Caco-2 (cell line): ENCODE data around the gene KIAA1586. TPM values are rescaled to one million over a fixed set of nuclear protein-coding genes. Genes with fewer than 3 reads are reported as not detected.
"Not testable (repeated sequence)": the region's sequence is repeated elsewhere in the genome, so short reads cannot be mapped to it uniquely, and the experiment has no call there.

ENCODE experiments used
- BruUV-seq: library from RNA; stranded (reverse); fragments of 400-500 nt; replicated peaks from 2 replicates; lab custom pipeline; 2021; lab: Mats Ljungman, UMichigan
- CTCF ChIA-PET: fragments of 300-600 bp; sonication (Branson Sonifier 250); formaldehyde crosslinking; loops from one replicate; lab custom pipeline; 2022; ENCODE audit warnings: antibody characterized with exemption; lab: Charles Lee
- POLR2A ChIA-PET: fragments of 300-600 bp; sonication (Branson Sonifier 250); formaldehyde crosslinking; loops from one replicate; lab custom pipeline; 2022; ENCODE audit warnings: antibody characterized with exemption; lab: Charles Lee
- DNase-seq, 2 experiments: peaks; one replicate each; pipeline versions ENCODE4 v3.0.0 to v3.0.0-alpha.2; 2020 to 2022
- H3K27me3 ChIP-seq: replicated peaks from 2 replicates; pipeline ENCODE4 v1.6.0; 2011; ENCODE audit warnings: low read length; ENCODE audit not compliant: control insufficient read depth, insufficient read depth
- H3K36me3 ChIP-seq: 2 replicates; pipeline ENCODE4 v1.5.1; 2011; ENCODE audit warnings: low read length; ENCODE audit not compliant: control insufficient read depth, insufficient read depth
- H3K4me1 ChIP-seq: fragments of 250-450 bp; sonication (Bioruptor Pico); 2 replicates; pipeline ENCODE4 v1.5.1; 2020; ENCODE audit warnings: mild to moderate bottlenecking
- H3K4me3 ChIP-seq: 2 replicates; pipeline ENCODE4 v1.5.1; 2011; ENCODE audit warnings: low read depth, mild to moderate bottlenecking, control low read depth, low read length
- H3K9me3 ChIP-seq: fragments of 250-450 bp; sonication (Bioruptor Pico); 2 replicates; pipeline ENCODE4 v1.5.1; 2020; ENCODE audit warnings: mild to moderate bottlenecking, moderate library complexity
- H3K27ac Mint-ChIP-seq: one replicate; pipeline ENCODE4 v1.8.0; 2022; ENCODE audit warnings: mixed read lengths; ENCODE audit not compliant: unreplicated experiment
- H3K27me3 Mint-ChIP-seq: one replicate; pipeline ENCODE4 v1.8.0; 2022; ENCODE audit warnings: mixed read lengths; ENCODE audit not compliant: insufficient read depth, unreplicated experiment
- H3K36me3 Mint-ChIP-seq: one replicate; pipeline ENCODE4 v1.8.0; 2022; ENCODE audit warnings: mild to moderate bottlenecking, mixed read lengths; ENCODE audit not compliant: insufficient read depth, unreplicated experiment
- H3K4me1 Mint-ChIP-seq: one replicate; pipeline ENCODE4 v1.8.0; 2022; ENCODE audit warnings: low read depth, mixed read lengths; ENCODE audit not compliant: unreplicated experiment
- H3K4me3 Mint-ChIP-seq: one replicate; pipeline ENCODE4 v1.8.0; 2022; ENCODE audit warnings: mild to moderate bottlenecking, moderate library complexity, mixed read lengths; ENCODE audit not compliant: unreplicated experiment
- H3K9me3 Mint-ChIP-seq: one replicate; pipeline ENCODE4 v1.8.0; 2022; ENCODE audit warnings: mixed read lengths; ENCODE audit not compliant: unreplicated experiment
- intact Hi-C: fragments of 100-400 bp; cut with micrococcal nuclease; formaldehyde crosslinking; loops from one replicate; pipeline ENCODE4 v1.10.0; 2022; ENCODE audit not compliant: unreplicated experiment
- total RNA-seq: library from RNA; stranded (reverse); gene quantifications from 2 replicates; pipeline ENCODE4 v1.2.3, GENCODE V29; 2022
- TF ChIP-seq, protein P1 (sequence below), 2 experiments: fragments of 200-600 bp in 1 of 2; IDR thresholded peaks; 1 replicate in 1 of 2; 2 replicates in 1 of 2; pipeline versions ENCODE4 v1.5.1 to v1.8.0; 2011 to 2022; ENCODE audit warnings: antibody characterized with exemption in 1 of 2, control low read depth in 1 of 2, inconsistent platforms in 1 of 2, low read depth in 1 of 2, low read length in 1 of 2, mild to moderate bottlenecking in 1 of 2, moderate library complexity in 1 of 2; ENCODE audit not compliant: insufficient read depth in 1 of 2, severe bottlenecking in 1 of 2, unreplicated experiment in 1 of 2

Gene KIAA1586
- total RNA-seq, 1 experiment from 2014 or later: 12.9 TPM

- CTCF ChIA-PET, H3K4me1 Mint-ChIP-seq, H3K36me3 ChIP-seq, H3K27me3 Mint-ChIP-seq, H3K9me3 ChIP-seq, H3K27ac Mint-ChIP-seq, BruUV-seq, H3K4me1 ChIP-seq, POLR2A ChIA-PET, DNase-seq, H3K4me3 ChIP-seq, H3K9me3 Mint-ChIP-seq, H3K27me3 ChIP-seq: not testable (repeated sequence)
- H3K36me3 Mint-ChIP-seq: peaks cover 23% of the 10 kb centered on the region
- intact Hi-C loops: loop anchor here (2.0 to 5.0 kb wide), 2 partner anchors 39 to 125 kb away; partner anchors contain the start of gene BAG2
- H3K4me3 Mint-ChIP-seq: peak overlapping the region; percentile 8
Observed at GRCh38 chr6:57047859-57048258, 1.4 kb downstream of the KIAA1586 start.

DNA sequence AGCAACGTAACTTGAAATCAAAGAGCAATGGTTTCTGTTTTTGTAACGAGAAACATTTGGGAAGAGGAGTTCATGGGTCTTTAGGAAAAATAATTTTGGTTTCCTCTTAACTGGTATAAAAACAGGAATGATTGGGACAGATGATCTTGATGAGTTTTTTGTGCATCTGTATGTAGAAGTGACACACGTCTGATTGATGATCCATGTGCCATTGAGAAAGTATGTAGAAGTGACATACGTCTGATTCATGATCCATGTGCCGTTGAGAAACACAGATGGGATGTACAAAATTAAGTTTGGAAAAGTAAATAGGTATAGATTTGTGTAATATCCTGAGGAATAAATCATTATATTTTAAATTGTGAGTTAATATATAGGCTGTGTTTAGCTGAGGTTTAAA, 2.1 kb downstream of the KIAA1586 start:
- Histone ChIP-seq H3K36me3 (no peaks in the 10 kb centered on the region), H3K4me3 (no peak overlapping the region), H3K4me1 (0 out of 2 replicates have a peak, but pooled peaks cover 5% of the 10 kb centered on the region), H3K27me3 (no peaks in the 10 kb centered on the region), H3K9me3 (no peaks in the 10 kb centered on the region)
- POLR2A ChIA-PET: no interaction called here
- TF ChIP-seq, protein P1, sequence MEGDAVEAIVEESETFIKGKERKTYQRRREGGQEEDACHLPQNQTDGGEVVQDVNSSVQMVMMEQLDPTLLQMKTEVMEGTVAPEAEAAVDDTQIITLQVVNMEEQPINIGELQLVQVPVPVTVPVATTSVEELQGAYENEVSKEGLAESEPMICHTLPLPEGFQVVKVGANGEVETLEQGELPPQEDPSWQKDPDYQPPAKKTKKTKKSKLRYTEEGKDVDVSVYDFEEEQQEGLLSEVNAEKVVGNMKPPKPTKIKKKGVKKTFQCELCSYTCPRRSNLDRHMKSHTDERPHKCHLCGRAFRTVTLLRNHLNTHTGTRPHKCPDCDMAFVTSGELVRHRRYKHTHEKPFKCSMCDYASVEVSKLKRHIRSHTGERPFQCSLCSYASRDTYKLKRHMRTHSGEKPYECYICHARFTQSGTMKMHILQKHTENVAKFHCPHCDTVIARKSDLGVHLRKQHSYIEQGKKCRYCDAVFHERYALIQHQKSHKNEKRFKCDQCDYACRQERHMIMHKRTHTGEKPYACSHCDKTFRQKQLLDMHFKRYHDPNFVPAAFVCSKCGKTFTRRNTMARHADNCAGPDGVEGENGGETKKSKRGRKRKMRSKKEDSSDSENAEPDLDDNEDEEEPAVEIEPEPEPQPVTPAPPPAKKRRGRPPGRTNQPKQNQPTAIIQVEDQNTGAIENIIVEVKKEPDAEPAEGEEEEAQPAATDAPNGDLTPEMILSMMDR (IDR thresholded peaks at IDR 0.05; ENCODE audit: insufficient read depth in 1 of 2, low read depth in 1 of 2, low read length in 1 of 2, severe bottlenecking in 1 of 2, unreplicated experiment in 1 of 2): no peak
- no peaks in the 10 kb centered on the region for H3K9me3 Mint-ChIP-seq
- intact Hi-C loops: loop anchor here (5.0 kb wide), 1 partner anchor 39 kb away; no protein-coding TSS in a partner anchor
- CTCF ChIA-PET: no interaction called here
- no peaks in the 10 kb centered on the region for H3K4me1 Mint-ChIP-seq
- DNase-seq: no peak
- no TSS peak for BruUV-seq
- no peak overlapping the region for H3K27ac Mint-ChIP-seq
- H3K36me3 Mint-ChIP-seq: peaks cover 29% of the 10 kb centered on the region
- no peak overlapping the region for H3K4me3 Mint-ChIP-seq
- peaks cover 4% of the 10 kb centered on the region for H3K27me3 Mint-ChIP-seq

- intact Hi-C loops: no loop called here
- Histone ChIP-seq H3K9me3 (no peaks in the 10 kb centered on the region), H3K4me3 (no peak overlapping the region), H3K4me1 (no peaks in the 10 kb centered on the region), H3K27me3 (no peaks in the 10 kb centered on the region), H3K36me3 (no peaks in the 10 kb centered on the region)
- ChIA-PET CTCF (no interaction called here), POLR2A (no interaction called here)
- Mint-ChIP-seq H3K36me3 (peaks cover 25% of the 10 kb centered on the region), H3K27me3 (no peaks in the 10 kb centered on the region), H3K9me3 (no peaks in the 10 kb centered on the region), H3K4me3 (no peak overlapping the region), H3K27ac (no peak overlapping the region), H3K4me1 (no peaks in the 10 kb centered on the region)
- TF ChIP-seq, protein P1 (IDR thresholded peaks at IDR 0.05; ENCODE audit: insufficient read depth in 1 of 2, low read depth in 1 of 2, low read length in 1 of 2, severe bottlenecking in 1 of 2, unreplicated experiment in 1 of 2): no peak
- no TSS peak for BruUV-seq
- DNase-seq: no peak
Observed at GRCh38 chr6:57063847-57064246, 17.4 kb downstream of the KIAA1586 start.

- H3K36me3 ChIP-seq: no peaks in the 10 kb centered on the region
- CTCF ChIA-PET: no interaction called here
- TF ChIP-seq, protein P1 (IDR thresholded peaks at IDR 0.05; ENCODE audit: insufficient read depth in 1 of 2, low read depth in 1 of 2, low read length in 1 of 2, severe bottlenecking in 1 of 2, unreplicated experiment in 1 of 2): no peak
- peaks cover 25% of the 10 kb centered on the region for H3K36me3 Mint-ChIP-seq
- no peaks in the 10 kb centered on the region for H3K27me3 ChIP-seq
- no peaks in the 10 kb centered on the region for H3K27me3 Mint-ChIP-seq
- no peak overlapping the region for H3K4me3 Mint-ChIP-seq
- no TSS peak for BruUV-seq
- peaks cover 6% of the 10 kb centered on the region; the same call in 1 of the 2 replicates for H3K4me1 ChIP-seq
- no peak for DNase-seq
- H3K4me3 ChIP-seq: no peak overlapping the region
- intact Hi-C loops: no loop called here
- no peaks in the 10 kb centered on the region for H3K4me1 Mint-ChIP-seq
- H3K9me3 ChIP-seq: no peaks in the 10 kb centered on the region
- POLR2A ChIA-PET: no interaction called here
- H3K27ac Mint-ChIP-seq: no peak overlapping the region
- no peaks in the 10 kb centered on the region for H3K9me3 Mint-ChIP-seq
Observed at GRCh38 chr6:57064809-57065208, 18.3 kb downstream of the KIAA1586 start.
